ENCODE results near the gene RFPL3.
"Not testable (repeated sequence)": the region's sequence is repeated elsewhere in the genome, so short reads cannot be mapped to it uniquely, and the experiment has no call there.

DNA sequence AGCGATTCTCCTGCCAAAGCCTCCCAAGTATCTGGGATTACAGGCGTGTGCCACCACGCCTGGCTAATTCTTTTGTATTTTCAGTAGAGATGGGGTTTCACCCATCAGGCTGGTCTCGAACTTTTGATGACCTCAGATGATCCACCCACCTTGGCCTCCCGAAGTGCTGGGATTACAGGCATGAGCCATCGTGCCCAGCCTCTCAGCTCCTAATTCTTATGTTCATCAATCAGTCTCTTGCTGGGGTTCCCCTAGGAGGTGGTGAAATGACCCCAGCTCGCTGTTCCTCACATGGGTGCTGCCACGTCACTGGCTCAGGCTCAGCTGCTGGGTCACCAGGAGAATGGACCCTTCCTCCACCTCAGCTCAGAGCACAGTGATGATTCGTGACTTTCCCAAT lies at the start of gene RFPL3:
- TF ChIP-seq, protein P1, sequence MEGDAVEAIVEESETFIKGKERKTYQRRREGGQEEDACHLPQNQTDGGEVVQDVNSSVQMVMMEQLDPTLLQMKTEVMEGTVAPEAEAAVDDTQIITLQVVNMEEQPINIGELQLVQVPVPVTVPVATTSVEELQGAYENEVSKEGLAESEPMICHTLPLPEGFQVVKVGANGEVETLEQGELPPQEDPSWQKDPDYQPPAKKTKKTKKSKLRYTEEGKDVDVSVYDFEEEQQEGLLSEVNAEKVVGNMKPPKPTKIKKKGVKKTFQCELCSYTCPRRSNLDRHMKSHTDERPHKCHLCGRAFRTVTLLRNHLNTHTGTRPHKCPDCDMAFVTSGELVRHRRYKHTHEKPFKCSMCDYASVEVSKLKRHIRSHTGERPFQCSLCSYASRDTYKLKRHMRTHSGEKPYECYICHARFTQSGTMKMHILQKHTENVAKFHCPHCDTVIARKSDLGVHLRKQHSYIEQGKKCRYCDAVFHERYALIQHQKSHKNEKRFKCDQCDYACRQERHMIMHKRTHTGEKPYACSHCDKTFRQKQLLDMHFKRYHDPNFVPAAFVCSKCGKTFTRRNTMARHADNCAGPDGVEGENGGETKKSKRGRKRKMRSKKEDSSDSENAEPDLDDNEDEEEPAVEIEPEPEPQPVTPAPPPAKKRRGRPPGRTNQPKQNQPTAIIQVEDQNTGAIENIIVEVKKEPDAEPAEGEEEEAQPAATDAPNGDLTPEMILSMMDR (IDR thresholded peaks at IDR 0.05), result not testable (repeated sequence)
- not testable (repeated sequence) for TF ChIP-seq POLR2A (IDR thresholded peaks at IDR 0.05)

Measured in right lobe of liver (tissue), 4 donors.